Middle frontal gyrus (tissue), 1 donor: ENCODE data around the gene CNTN4.

Experiments
- DNase-seq: peaks from one replicate; pipeline ENCODE4 v3.0.0-alpha.2; 2015; ENCODE audit warnings: low spot score; ENCODE audit errors: extremely low spot score

CNTN4 gene

GRCh38 chr3:2849092-2849491, 750.4 kb downstream of the CNTN4 start:
- no peak for DNase-seq

- no peak for DNase-seq
These were observed 752.0 kb downstream of the CNTN4 start for GRCh38 chr3:2850701-2851100.

GRCh38 chr3:2851361-2851760, 752.7 kb downstream of the CNTN4 start:
- DNase-seq, result no peak

- DNase-seq, result no peak
These were observed 753.2 kb downstream of the CNTN4 start for GRCh38 chr3:2851835-2852234.

- no peak for DNase-seq
These were observed 755.0 kb downstream of the CNTN4 start for GRCh38 chr3:2853651-2854050.

GRCh38 chr3:2856138-2857133, 757.8 kb downstream of the CNTN4 start:
- no peak for DNase-seq

- no peak for DNase-seq
These were observed 762.0 kb downstream of the CNTN4 start for GRCh38 chr3:2860626-2861025.

GRCh38 chr3:2861120-2861519, 762.5 kb downstream of the CNTN4 start:
- DNase-seq, result no peak

GRCh38 chr3:2861920-2862319, 763.3 kb downstream of the CNTN4 start:
- no peak for DNase-seq

GRCh38 chr3:2862366-2862765, 763.7 kb downstream of the CNTN4 start:
- no peak for DNase-seq

GRCh38 chr3:2863127-2863526, 764.5 kb downstream of the CNTN4 start:
- no peak for DNase-seq

- no peak for DNase-seq
These were observed 771.2 kb downstream of the CNTN4 start for GRCh38 chr3:2869905-2870304.

GRCh38 chr3:2870724-2871333, 772.2 kb downstream of the CNTN4 start:
- DNase-seq, result no peak

GRCh38 chr3:2872884-2873283, 774.2 kb downstream of the CNTN4 start:
- DNase-seq, result no peak

GRCh38 chr3:2873986-2874385, 775.3 kb downstream of the CNTN4 start:
- DNase-seq, result no peak

GRCh38 chr3:2875699-2876098, 777.0 kb downstream of the CNTN4 start:
- no peak for DNase-seq

- DNase-seq, result no peak
These were observed 777.7 kb downstream of the CNTN4 start for GRCh38 chr3:2876362-2876761.

- no peak for DNase-seq
These were observed 780.4 kb downstream of the CNTN4 start for GRCh38 chr3:2879023-2879422.

- DNase-seq, result no peak
These were observed 780.9 kb downstream of the CNTN4 start for GRCh38 chr3:2879587-2879986.

GRCh38 chr3:2880218-2880756, 781.6 kb downstream of the CNTN4 start:
- no peak for DNase-seq

- DNase-seq, result no peak
These were observed 784.6 kb downstream of the CNTN4 start for GRCh38 chr3:2883283-2883682.

GRCh38 chr3:2888592-2888991, 789.9 kb downstream of the CNTN4 start:
- DNase-seq, result no peak
